Kidney (tissue), 14 donors: Measurements from ENCODE around the gene PGAM5. TPM values are rescaled to one million over a fixed set of nuclear protein-coding genes. Genes with fewer than 3 reads are reported as not detected.

Source experiments
- DNase-seq, 5 donors: peaks; one replicate each; pipeline ENCODE4 v3.0.0-alpha.2; 2013 to 2020
- FAIRE-seq: peaks from 2 replicates; lab custom pipeline; 2012; peaks lifted over from hg19 to GRCh38; lab: Jason Lieb, UNC
- H3K27ac ChIP-seq, 2 donors: one replicate each; pipeline ENCODE4 v1.7.0; 2013; ENCODE audit warnings: low read depth in 2 of 2, low read length in 2 of 2, inconsistent platforms in 1 of 2
- H3K27me3 ChIP-seq: one replicate; pipeline ENCODE4 v1.7.1; 2013; ENCODE audit warnings: low read length, inconsistent platforms; ENCODE audit not compliant: control insufficient read depth, insufficient read depth
- H3K36me3 ChIP-seq, 3 donors: one replicate each; pipeline versions ENCODE4 v1.7.0 to v1.7.1; 2013; ENCODE audit warnings: low read length in 3 of 3, control low read depth in 1 of 3, inconsistent platforms in 1 of 3; ENCODE audit not compliant: insufficient read depth in 3 of 3, control insufficient read depth in 2 of 3
- H3K4me1 ChIP-seq, 3 donors: one replicate each; pipeline versions ENCODE4 v1.7.0 to v1.7.1; 2013; ENCODE audit warnings: low read length in 3 of 3, inconsistent platforms in 1 of 3, low read depth in 1 of 3; ENCODE audit not compliant: control insufficient read depth in 2 of 3, insufficient read depth in 2 of 3
- H3K4me3 ChIP-seq, 3 donors: one replicate each; pipeline versions ENCODE4 v1.7.0 to v1.8.1; 2013; ENCODE audit warnings: low read length in 3 of 3, control low read depth in 1 of 3, inconsistent platforms in 1 of 3
- H3K9ac ChIP-seq, 3 donors: one replicate each; pipeline versions ENCODE4 v1.7.0 to v1.7.1; 2013; ENCODE audit warnings: low read length in 3 of 3, control low read depth in 1 of 3, inconsistent platforms in 1 of 3
- H3K9me3 ChIP-seq, 3 donors: one replicate each; pipeline versions ENCODE4 v1.7.0 to v1.7.1; 2013; ENCODE audit warnings: low read length in 3 of 3, control low read depth in 1 of 3, inconsistent platforms in 1 of 3; ENCODE audit not compliant: control insufficient read depth in 2 of 3, insufficient read depth in 1 of 3
- intact Hi-C: fragments of 100-400 bp; cut with DNase I; formaldehyde crosslinking; loops from one replicate; pipeline ENCODE4 v1.11.1; 2022
- polyA plus RNA-seq: library from polyadenylated mRNA; stranded (reverse); fragments of 350-450 nt; fragmentation: Illumina TruSeq; extraction: RNeasy Lipid Tissue Mini Kit (QIAGEN cat#74804); gene quantifications from one replicate; pipeline ENCODE4 v1.2.3, GENCODE V29; 2014; ENCODE audit warnings: low read depth, low replicate concordance; ENCODE audit not compliant: insufficient read depth
- total RNA-seq: library from RNA; stranded (reverse); fragmentation: NEBNext Ultra II Directional; extraction: Animal tissue kit (Norgen Biotek cat#: 25700); gene quantifications from one replicate; pipeline ENCODE4 v1.2.1, GENCODE V29; 2021
- TF ChIP-seq, protein P1 (sequence below): IDR thresholded peaks from 3 replicates; pipeline ENCODE4 v1.5.1; 2012; ENCODE audit warnings: mild to moderate bottlenecking, moderate library complexity, borderline replicate concordance; ENCODE audit not compliant: insufficient read depth; ENCODE audit errors: extremely low read depth
- donor health status: control.
- donor health status: control.
- donor health status: control.
- donor health status: control.
- donor health status: control.
- donor health status: DM: yes; HTN: yes; CAD: no.
- donor health status: Normal renal cell carcinoma (clear cell type).

The PGAM5 gene
- total and polyA plus RNA-seq, 2 donors from 2014 or later: 19.4 to 33.5 TPM

DNA sequence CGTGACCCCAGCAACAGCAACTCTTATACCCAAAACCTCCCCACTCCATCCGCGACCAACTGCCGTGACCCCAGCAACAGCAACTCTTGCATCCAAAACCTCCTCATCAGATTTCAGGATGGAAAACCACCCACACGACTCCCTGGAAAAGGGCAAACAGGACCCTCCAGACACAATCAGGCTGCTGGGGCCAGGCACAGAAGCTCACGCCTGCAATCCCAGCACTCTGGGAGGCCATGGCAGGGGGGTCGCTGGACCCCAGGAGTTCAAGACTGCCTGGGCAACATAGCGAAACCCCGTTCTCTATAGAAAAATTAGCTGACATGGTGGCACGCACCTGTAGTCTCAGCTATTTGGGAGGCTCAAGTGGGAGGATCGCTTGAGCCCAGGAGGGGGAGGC is 19.7 kb downstream of the PGAM5 start:
- peaks cover 10 to 61% (median 47%) of the 10 kb centered on the region in 3 donors for H3K36me3 ChIP-seq
- no peaks in the 10 kb centered on the region for H3K27me3 ChIP-seq
- no peak overlapping the region for H3K27ac ChIP-seq
- no peaks in the 10 kb centered on the region for H3K9me3 ChIP-seq
- FAIRE-seq (no peak), DNase-seq (peak in 1 of 5 donors; percentile 15)
- no peak overlapping the region for H3K9ac ChIP-seq
- no peaks in the 10 kb centered on the region for H3K4me1 ChIP-seq
- H3K4me3 ChIP-seq: no peak overlapping the region
- TF ChIP-seq, protein P1, sequence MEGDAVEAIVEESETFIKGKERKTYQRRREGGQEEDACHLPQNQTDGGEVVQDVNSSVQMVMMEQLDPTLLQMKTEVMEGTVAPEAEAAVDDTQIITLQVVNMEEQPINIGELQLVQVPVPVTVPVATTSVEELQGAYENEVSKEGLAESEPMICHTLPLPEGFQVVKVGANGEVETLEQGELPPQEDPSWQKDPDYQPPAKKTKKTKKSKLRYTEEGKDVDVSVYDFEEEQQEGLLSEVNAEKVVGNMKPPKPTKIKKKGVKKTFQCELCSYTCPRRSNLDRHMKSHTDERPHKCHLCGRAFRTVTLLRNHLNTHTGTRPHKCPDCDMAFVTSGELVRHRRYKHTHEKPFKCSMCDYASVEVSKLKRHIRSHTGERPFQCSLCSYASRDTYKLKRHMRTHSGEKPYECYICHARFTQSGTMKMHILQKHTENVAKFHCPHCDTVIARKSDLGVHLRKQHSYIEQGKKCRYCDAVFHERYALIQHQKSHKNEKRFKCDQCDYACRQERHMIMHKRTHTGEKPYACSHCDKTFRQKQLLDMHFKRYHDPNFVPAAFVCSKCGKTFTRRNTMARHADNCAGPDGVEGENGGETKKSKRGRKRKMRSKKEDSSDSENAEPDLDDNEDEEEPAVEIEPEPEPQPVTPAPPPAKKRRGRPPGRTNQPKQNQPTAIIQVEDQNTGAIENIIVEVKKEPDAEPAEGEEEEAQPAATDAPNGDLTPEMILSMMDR: no peak
- intact Hi-C loops: no loop called here

DNA sequence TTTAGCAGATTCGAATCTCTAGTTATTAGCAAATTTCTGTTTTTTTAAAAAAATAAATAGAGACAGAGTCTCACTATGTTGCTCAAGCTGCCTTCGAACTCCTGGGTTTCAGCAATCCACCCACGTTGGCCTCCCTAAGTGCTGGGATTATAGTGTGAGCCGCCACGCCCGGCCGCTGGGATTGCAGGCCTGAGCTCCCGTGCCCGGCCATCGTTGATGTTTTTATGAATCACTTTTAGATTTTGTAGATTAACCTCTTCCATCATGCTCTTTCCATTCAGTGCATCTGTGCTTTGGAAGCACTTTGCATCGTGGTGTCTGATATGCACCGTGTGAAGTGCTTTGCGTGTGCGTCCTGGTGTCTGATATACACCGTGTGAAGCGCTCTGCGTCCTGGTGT is 20.9 kb downstream of the PGAM5 start:
- Histone ChIP-seq H3K27me3 (no peaks in the 10 kb centered on the region), H3K9me3 (no peaks in the 10 kb centered on the region), H3K4me1 (no peaks in the 10 kb centered on the region), H3K9ac (no peak overlapping the region), H3K4me3 (no peak overlapping the region), H3K27ac (no peak overlapping the region), H3K36me3 (peaks cover 10 to 65% (median 48%) of the 10 kb centered on the region in 3 donors)
- TF ChIP-seq, protein P1: no peak
- DNase-seq (peak in 1 of 5 donors; percentile 15), FAIRE-seq (no peak)
- intact Hi-C loops: no loop called here

DNA sequence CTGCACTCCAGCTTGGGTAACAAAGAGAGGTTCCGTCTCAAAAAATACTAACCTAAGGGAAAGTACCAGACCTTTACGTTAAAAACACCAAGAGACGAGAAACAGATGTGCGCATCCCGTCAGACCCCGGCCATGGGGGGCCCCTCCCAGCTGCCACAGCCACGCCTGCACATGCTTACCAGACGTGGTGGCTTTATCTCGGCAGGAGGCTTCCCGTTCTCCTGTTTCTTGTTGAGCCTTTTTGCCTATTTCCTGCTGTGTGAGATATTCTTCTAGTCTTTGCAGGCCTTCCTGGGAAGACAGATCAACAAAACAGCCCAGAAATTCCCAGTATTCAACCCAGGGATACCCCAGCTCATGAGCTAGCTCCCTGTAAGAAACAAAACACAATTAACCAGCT is 23.6 kb downstream of the PGAM5 start:
- Histone ChIP-seq H3K9ac (no peak overlapping the region), H3K4me1 (no peaks in the 10 kb centered on the region), H3K9me3 (no peaks in the 10 kb centered on the region), H3K27ac (no peak overlapping the region), H3K27me3 (no peaks in the 10 kb centered on the region), H3K4me3 (no peak overlapping the region), H3K36me3 (peaks cover 6 to 64% (median 42%) of the 10 kb centered on the region in 3 donors)
- FAIRE-seq (no peak), DNase-seq (peak in 1 of 5 donors; percentile 53)
- intact Hi-C loops: no loop called here
- TF ChIP-seq, protein P1: no peak

DNA sequence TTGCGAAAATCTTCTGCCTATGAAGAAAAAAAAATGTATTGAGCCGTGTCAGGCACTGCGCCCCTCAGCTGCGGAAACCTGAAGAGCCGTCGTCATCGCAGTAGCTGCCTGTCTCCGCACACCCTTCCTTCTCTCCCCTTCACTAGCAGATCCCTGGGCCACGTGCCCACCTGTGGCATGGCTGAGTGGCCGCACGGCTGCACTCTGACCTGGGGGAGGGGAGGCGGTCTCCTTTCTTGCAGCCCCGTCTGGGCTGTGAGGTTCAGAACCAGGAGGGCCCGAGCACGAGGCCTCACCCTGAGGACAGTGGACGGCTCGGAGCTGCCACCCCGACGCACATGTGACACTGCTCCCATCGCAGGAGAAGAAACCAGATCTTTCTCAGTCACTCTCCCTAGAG is 24.9 kb downstream of the PGAM5 start:
- DNase-seq: peak in 2 of 5 donors; percentile 23 to 57
- TF ChIP-seq, protein P1: no peak
- Histone ChIP-seq H3K27ac (no peak overlapping the region), H3K9ac (no peak overlapping the region), H3K36me3 (peaks cover 9 to 76% (median 50%) of the 10 kb centered on the region in 3 donors), H3K4me1 (no peaks in the 10 kb centered on the region), H3K9me3 (no peaks in the 10 kb centered on the region), H3K27me3 (no peaks in the 10 kb centered on the region), H3K4me3 (no peak overlapping the region)
- FAIRE-seq: no peak
- intact Hi-C loops: no loop called here
